Activated B cell treated with CpG ODN at 0.5 μM for 24 hours (primary cell): ENCODE data around the gene TNFRSF21. TPM values are rescaled to one million over a fixed set of nuclear protein-coding genes. Genes with fewer than 3 reads are reported as not detected.
"Not testable (repeated sequence)": the region's sequence is repeated elsewhere in the genome, so short reads cannot be mapped to it uniquely, and the experiment has no call there.

Experiments used
- ATAC-seq: fragments of 200-7000 bp; cut with Tn5 transposase; one replicate; pipeline ENCODE4 v1.10.0; 2021; ENCODE audit warnings: low read depth, mild to moderate bottlenecking, moderate library complexity
- CTCF ChIA-PET: fragments of 350-600 bp; sonication (Branson Sonifier 250); formaldehyde crosslinking; loops from one replicate; lab custom pipeline; 2021; ENCODE audit warnings: antibody characterized with exemption; lab: Charles Lee
- POLR2A ChIA-PET: fragments of 350-600 bp; sonication (Branson Sonifier 250); formaldehyde crosslinking; loops from one replicate; lab custom pipeline; 2021; ENCODE audit warnings: antibody characterized with exemption; lab: Charles Lee
- DNase-seq: peaks from one replicate; pipeline ENCODE4 v3.0.0; 2022
- H3K27ac Mint-ChIP-seq: one replicate; pipeline ENCODE4 v1.8.0; 2020; ENCODE audit warnings: mixed read lengths
- H3K27me3 Mint-ChIP-seq: one replicate; pipeline ENCODE4 v1.8.0; 2021; ENCODE audit warnings: mixed read lengths
- H3K36me3 Mint-ChIP-seq: one replicate; pipeline ENCODE4 v1.8.0; 2021; ENCODE audit warnings: low read depth, mixed read lengths
- H3K4me1 Mint-ChIP-seq: one replicate; pipeline ENCODE4 v1.8.0; 2021; ENCODE audit warnings: mixed read lengths
- H3K4me3 Mint-ChIP-seq: one replicate; pipeline ENCODE4 v1.8.0; 2020; ENCODE audit warnings: mild to moderate bottlenecking, mixed read lengths
- H3K9me3 Mint-ChIP-seq: one replicate; pipeline ENCODE4 v1.8.0; 2020; ENCODE audit warnings: mixed read lengths
- CTCF ChIP-seq: fragments of 200-600 bp; IDR thresholded peaks from one replicate; pipeline ENCODE4 v1.8.0; 2022; ENCODE audit warnings: antibody characterized with exemption, mild to moderate bottlenecking
- intact Hi-C: fragments of 100-400 bp; cut with micrococcal nuclease; formaldehyde crosslinking; loops from one replicate; pipeline ENCODE4 v1.15.1; 2024
- total RNA-seq: library from RNA; stranded (reverse); gene quantifications from 2 replicates; pipeline ENCODE4 v1.2.3, GENCODE V29; 2022

Gene TNFRSF21
- total RNA-seq, 1 donor from 2014 or later: 1.0 TPM

GRCh38 chr6:47323321-47323720, 13.6 kb upstream of the TNFRSF21 start:
- Mint-ChIP-seq H3K36me3 (no peaks in the 10 kb centered on the region), H3K4me1 (no peaks in the 10 kb centered on the region), H3K27ac (no peak overlapping the region), H3K27me3 (peaks cover 25% of the 10 kb centered on the region), H3K4me3 (no peak overlapping the region), H3K9me3 (no peaks in the 10 kb centered on the region)
- ChIA-PET CTCF (no interaction called here), POLR2A (no interaction called here)
- intact Hi-C loops: no loop called here
- ATAC-seq (no peak), DNase-seq (no peak)
- no peak for TF ChIP-seq CTCF

- no peak for TF ChIP-seq CTCF
- H3K36me3 Mint-ChIP-seq: no peaks in the 10 kb centered on the region
- H3K9me3 Mint-ChIP-seq: no peaks in the 10 kb centered on the region
- H3K4me1 Mint-ChIP-seq: no peaks in the 10 kb centered on the region
- H3K27me3 Mint-ChIP-seq: peaks cover 32% of the 10 kb centered on the region
- DNase-seq: no peak
- POLR2A ChIA-PET: no interaction called here
- no peak overlapping the region for H3K4me3 Mint-ChIP-seq
- CTCF ChIA-PET: no interaction called here
- H3K27ac Mint-ChIP-seq: no peak overlapping the region
- no peak for ATAC-seq
- intact Hi-C loops: no loop called here
These were observed 11.9 kb upstream of the TNFRSF21 start for GRCh38 chr6:47321577-47321976.

GRCh38 chr6:47319867-47320266, 10.2 kb upstream of the TNFRSF21 start:
- Mint-ChIP-seq H3K4me1 (no peaks in the 10 kb centered on the region), H3K27ac (no peak overlapping the region), H3K27me3 (peaks cover 38% of the 10 kb centered on the region), H3K4me3 (no peak overlapping the region), H3K9me3 (no peaks in the 10 kb centered on the region), H3K36me3 (no peaks in the 10 kb centered on the region)
- no peak for ATAC-seq
- CTCF ChIA-PET: no interaction called here
- POLR2A ChIA-PET: no interaction called here
- TF ChIP-seq CTCF: no peak
- DNase-seq: no peak
- intact Hi-C loops: no loop called here

- peaks cover 43% of the 10 kb centered on the region for H3K27me3 Mint-ChIP-seq
- CTCF ChIA-PET: no interaction called here
- POLR2A ChIA-PET: no interaction called here
- H3K4me1 Mint-ChIP-seq: no peaks in the 10 kb centered on the region
- no peaks in the 10 kb centered on the region for H3K9me3 Mint-ChIP-seq
- H3K27ac Mint-ChIP-seq: no peak overlapping the region
- ATAC-seq: no peak
- H3K4me3 Mint-ChIP-seq: no peak overlapping the region
- intact Hi-C loops: no loop called here
- TF ChIP-seq CTCF: no peak
- H3K36me3 Mint-ChIP-seq: no peaks in the 10 kb centered on the region
- DNase-seq: no peak
These were observed 9.7 kb upstream of the TNFRSF21 start for GRCh38 chr6:47319382-47319781.

- DNase-seq (no peak), ATAC-seq (no peak)
- CTCF ChIA-PET: no interaction called here
- Mint-ChIP-seq H3K4me3 (no peak overlapping the region), H3K36me3 (no peaks in the 10 kb centered on the region), H3K4me1 (no peaks in the 10 kb centered on the region), H3K27me3 (peaks cover 44% of the 10 kb centered on the region), H3K27ac (no peak overlapping the region), H3K9me3 (no peaks in the 10 kb centered on the region)
- TF ChIP-seq CTCF: no peak
- POLR2A ChIA-PET: no interaction called here
- intact Hi-C loops: no loop called here
These were observed 8.7 kb upstream of the TNFRSF21 start for GRCh38 chr6:47318236-47318989.

- DNase-seq, H3K4me1 Mint-ChIP-seq, intact Hi-C loops, CTCF ChIA-PET, H3K9me3 Mint-ChIP-seq, H3K36me3 Mint-ChIP-seq, H3K27ac Mint-ChIP-seq, H3K4me3 Mint-ChIP-seq, ATAC-seq, POLR2A ChIA-PET: not testable (repeated sequence)
- H3K27me3 Mint-ChIP-seq: peaks cover 45% of the 10 kb centered on the region
These were observed 5.5 kb upstream of the TNFRSF21 start for GRCh38 chr6:47315181-47315580.
